Cardiac muscle cell (in vitro differentiated cells and primary cell): ENCODE data around the gene IL20RB. TPM values are rescaled to one million over a fixed set of nuclear protein-coding genes. Genes with fewer than 3 reads are reported as not detected.
A peak's percentile ranks its signal among the peaks of the same experiment; 100 is the strongest.

Experiments
- DNase-seq, 2 donors: peaks; one replicate each; pipeline versions ENCODE4 v3.0.0 to v3.0.0-alpha.2; 2010 to 2017; ENCODE audit warnings: low read depth in 1 of 2, low spot score in 1 of 2
- H3K27ac ChIP-seq: fragments of 200-600 bp; sonication (generic); 2 replicates; pipeline ENCODE4 v1.5.1; 2016
- H3K27me3 ChIP-seq: fragments of 200-600 bp; sonication (generic); 2 replicates; pipeline ENCODE4 v1.6.0; 2016; ENCODE audit warnings: control low read depth
- H3K36me3 ChIP-seq: fragments of 200-600 bp; sonication (generic); 2 replicates; pipeline ENCODE4 v1.5.1; 2016; ENCODE audit warnings: control low read depth
- H3K4me1 ChIP-seq: fragments of 200-600 bp; sonication (generic); 2 replicates; pipeline ENCODE4 v1.8.1; 2017; ENCODE audit warnings: low read depth, mild to moderate bottlenecking, mixed run types
- H3K4me3 ChIP-seq: fragments of 200-600 bp; sonication (generic); 2 replicates; pipeline ENCODE4 v1.5.1; 2016; ENCODE audit warnings: mild to moderate bottlenecking
- H3K9me3 ChIP-seq: fragments of 200-600 bp; sonication (generic); 2 replicates; pipeline ENCODE4 v1.5.1; 2017; ENCODE audit warnings: low read depth, mild to moderate bottlenecking, control low read depth
- polyA plus RNA-seq: library from polyadenylated mRNA; unstranded; fragments of >200 nt; fragmentation: Nextera tagmentation; extraction: Ambion mirVana; gene quantifications from 2 replicates; pipeline ENCODE4 v1.2.1, GENCODE V29; 2016
- total RNA-seq: library from RNA; depleted of rRNA; stranded (reverse); fragments of >200 nt; gene quantifications from 2 replicates; pipeline ENCODE4 v1.2.3, GENCODE V29; 2016
- TF ChIP-seq, protein P1 (sequence below): IDR thresholded peaks from 2 replicates; pipeline ENCODE4 v1.5.1; 2012; ENCODE audit warnings: low read depth, mild to moderate bottlenecking, low read length

Gene IL20RB
- total and polyA plus RNA-seq, 2 experiments from 2014 or later: 0.59 to 0.77 TPM

DNA sequence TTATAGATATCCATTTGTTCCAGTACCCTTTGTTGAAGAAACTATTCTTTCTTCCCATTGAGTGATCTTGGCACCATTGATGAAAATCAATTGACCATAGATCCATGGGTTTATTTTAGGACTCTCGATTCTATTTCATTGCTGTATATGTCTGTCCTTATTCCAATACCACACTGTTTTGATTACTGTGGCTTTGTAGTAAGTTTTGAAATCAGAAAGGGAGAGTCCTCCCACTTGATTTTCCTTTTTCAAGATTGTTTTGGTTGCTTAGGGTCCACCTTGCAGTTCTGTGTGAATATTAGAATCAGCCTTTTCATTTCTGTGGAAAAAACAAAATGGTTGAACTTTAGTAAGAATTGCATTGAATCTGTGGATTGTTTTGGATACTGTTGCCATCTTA lies 20.6 kb upstream of the IL20RB start:
- Histone ChIP-seq H3K9me3 (no peaks in the 10 kb centered on the region), H3K4me3 (no peak overlapping the region), H3K27me3 (no peaks in the 10 kb centered on the region), H3K4me1 (peaks cover under 1% of the 10 kb centered on the region), H3K27ac (no peak overlapping the region), H3K36me3 (no peaks in the 10 kb centered on the region)
- no peak for DNase-seq
- TF ChIP-seq, protein P1, sequence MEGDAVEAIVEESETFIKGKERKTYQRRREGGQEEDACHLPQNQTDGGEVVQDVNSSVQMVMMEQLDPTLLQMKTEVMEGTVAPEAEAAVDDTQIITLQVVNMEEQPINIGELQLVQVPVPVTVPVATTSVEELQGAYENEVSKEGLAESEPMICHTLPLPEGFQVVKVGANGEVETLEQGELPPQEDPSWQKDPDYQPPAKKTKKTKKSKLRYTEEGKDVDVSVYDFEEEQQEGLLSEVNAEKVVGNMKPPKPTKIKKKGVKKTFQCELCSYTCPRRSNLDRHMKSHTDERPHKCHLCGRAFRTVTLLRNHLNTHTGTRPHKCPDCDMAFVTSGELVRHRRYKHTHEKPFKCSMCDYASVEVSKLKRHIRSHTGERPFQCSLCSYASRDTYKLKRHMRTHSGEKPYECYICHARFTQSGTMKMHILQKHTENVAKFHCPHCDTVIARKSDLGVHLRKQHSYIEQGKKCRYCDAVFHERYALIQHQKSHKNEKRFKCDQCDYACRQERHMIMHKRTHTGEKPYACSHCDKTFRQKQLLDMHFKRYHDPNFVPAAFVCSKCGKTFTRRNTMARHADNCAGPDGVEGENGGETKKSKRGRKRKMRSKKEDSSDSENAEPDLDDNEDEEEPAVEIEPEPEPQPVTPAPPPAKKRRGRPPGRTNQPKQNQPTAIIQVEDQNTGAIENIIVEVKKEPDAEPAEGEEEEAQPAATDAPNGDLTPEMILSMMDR: no peak

DNA sequence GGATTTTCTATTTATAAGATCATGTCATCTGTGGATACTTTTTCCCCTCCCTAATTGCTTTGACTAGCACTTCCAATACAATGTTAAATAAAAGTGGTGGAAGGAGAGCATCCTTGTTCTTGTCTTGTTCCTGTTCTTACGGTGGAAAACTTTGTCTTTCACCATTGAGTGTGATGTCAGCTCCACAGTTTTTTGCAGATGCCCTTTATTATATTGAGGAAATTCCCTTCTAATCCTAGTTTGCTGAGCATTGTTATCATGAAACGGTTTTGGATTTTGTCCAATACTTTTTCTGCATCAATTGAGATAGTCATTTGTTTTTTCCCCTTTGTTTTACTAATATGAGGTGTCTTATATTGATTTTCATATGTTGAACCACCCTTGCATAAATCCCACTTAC lies 19.9 kb upstream of the IL20RB start:
- TF ChIP-seq, protein P1: no peak
- peak in 1 of 2 donors; percentile 14 for DNase-seq
- H3K36me3 ChIP-seq: no peaks in the 10 kb centered on the region
- H3K4me3 ChIP-seq: no peak overlapping the region
- no peaks in the 10 kb centered on the region for H3K9me3 ChIP-seq
- H3K4me1 ChIP-seq: peaks cover 3% of the 10 kb centered on the region
- no peaks in the 10 kb centered on the region for H3K27me3 ChIP-seq
- H3K27ac ChIP-seq: no peak overlapping the region

DNA sequence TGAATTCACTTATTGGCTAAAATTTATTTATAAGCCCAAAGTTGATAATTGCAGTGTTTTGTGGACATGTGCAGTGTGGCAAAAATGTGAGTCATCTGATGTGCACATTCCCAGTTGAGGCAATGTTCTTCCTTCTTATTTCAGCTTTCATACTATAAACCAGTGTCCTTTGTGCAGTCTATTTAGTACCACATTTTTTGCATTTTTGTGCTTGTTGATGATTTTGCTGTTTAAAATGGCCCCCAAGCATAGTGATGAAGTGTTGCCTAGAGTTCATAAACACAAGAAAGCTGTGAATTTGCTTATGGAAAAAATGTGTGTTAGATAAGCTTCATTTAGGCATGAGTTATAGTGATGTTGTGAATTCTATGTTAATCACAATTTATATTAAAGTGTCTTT lies 19.4 kb upstream of the IL20RB start:
- Histone ChIP-seq H3K27me3 (no peaks in the 10 kb centered on the region), H3K4me3 (no peak overlapping the region), H3K9me3 (no peaks in the 10 kb centered on the region), H3K4me1 (peaks cover 3% of the 10 kb centered on the region), H3K27ac (no peak overlapping the region), H3K36me3 (no peaks in the 10 kb centered on the region)
- peak in 1 of 2 donors; percentile 67 for DNase-seq
- TF ChIP-seq, protein P1: no peak

DNA sequence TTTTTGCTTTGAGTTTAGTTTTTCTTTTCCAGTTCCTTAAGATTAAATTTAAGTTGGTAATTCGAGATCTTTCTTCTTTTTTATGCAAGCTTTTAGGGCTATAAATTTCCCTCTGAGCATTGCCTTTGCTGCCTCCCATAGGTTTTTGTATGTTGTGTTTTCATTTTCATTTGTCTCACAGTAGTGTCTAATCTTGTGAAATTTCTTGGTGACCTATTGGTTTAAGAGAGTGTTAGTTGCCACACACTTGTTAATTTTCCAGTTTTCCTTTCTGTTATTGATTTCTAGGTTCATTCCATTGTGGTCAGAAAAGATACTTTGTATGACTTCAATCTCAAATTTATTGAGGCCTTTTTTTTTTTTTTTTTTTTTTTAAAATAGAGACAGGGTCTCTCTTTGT lies 18.3 kb upstream of the IL20RB start:
- Histone ChIP-seq H3K4me3 (no peak overlapping the region), H3K27me3 (no peaks in the 10 kb centered on the region), H3K4me1 (peaks cover 3% of the 10 kb centered on the region), H3K27ac (no peak overlapping the region), H3K36me3 (no peaks in the 10 kb centered on the region), H3K9me3 (no peaks in the 10 kb centered on the region)
- no peak for DNase-seq
- TF ChIP-seq, protein P1: no peak

DNA sequence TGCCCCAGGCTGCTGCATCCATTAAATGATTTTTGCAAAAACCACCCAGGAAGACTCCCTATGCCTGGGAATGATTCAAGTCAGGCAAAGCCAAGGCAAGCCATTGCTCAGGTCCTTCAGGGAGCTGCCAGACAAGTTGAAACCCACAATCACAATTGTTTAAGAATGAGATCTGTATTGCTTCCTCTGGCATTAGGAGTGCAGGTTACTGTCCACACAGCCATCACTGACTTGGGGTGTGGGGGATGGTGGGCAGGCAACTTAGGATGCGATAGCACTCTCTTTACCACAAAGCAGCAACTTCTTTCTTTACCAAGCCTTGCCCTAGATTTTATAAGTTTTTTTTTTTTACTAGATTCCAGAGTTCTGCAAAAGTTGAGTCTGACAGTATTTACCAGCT lies 15.0 kb upstream of the IL20RB start:
- H3K27ac ChIP-seq: no peak overlapping the region
- no peak overlapping the region for H3K4me3 ChIP-seq
- TF ChIP-seq, protein P1: no peak
- peak in 1 of 2 donors; percentile 2 for DNase-seq
- H3K9me3 ChIP-seq: no peaks in the 10 kb centered on the region
- H3K36me3 ChIP-seq: no peaks in the 10 kb centered on the region
- H3K4me1 ChIP-seq: peaks cover 3% of the 10 kb centered on the region
- no peaks in the 10 kb centered on the region for H3K27me3 ChIP-seq

DNA sequence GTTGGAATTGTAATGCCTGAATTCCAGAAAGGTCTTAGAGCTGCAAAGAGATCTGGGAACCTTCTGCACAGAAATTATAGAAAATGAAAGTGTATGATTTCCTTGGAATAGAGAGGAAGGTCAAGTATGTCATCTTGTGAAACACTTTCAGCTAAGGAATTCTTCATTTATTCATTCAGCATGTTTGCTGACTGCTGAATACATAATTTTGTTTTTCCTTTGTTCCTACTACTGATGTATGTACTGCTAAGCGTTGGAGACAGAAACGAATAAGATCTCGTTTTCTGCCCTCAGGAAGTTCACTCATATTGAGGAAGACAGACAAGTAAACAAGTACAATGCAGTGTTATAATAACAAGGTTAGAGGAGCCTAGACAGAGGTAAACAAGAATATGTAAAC lies 14.3 kb upstream of the IL20RB start:
- H3K4me3 ChIP-seq: no peak overlapping the region
- peaks cover 3% of the 10 kb centered on the region for H3K4me1 ChIP-seq
- TF ChIP-seq, protein P1: no peak
- H3K9me3 ChIP-seq: no peaks in the 10 kb centered on the region
- DNase-seq: peak in 1 of 2 donors; percentile 20
- no peaks in the 10 kb centered on the region for H3K27me3 ChIP-seq
- no peak overlapping the region for H3K27ac ChIP-seq
- H3K36me3 ChIP-seq: no peaks in the 10 kb centered on the region
